Measurements from ENCODE around the gene SLC9A1.

Gene SLC9A1

GRCh38 chr1:27117733-27118439 is 37.0 kb downstream of the SLC9A1 start:
- H3K4me3 Mint-ChIP-seq, result no peak overlapping the region
- H3K4me1 Mint-ChIP-seq (ENCODE audit: low read depth in 2 of 2), result peaks cover 20 to 33% of the 10 kb centered on the region in 2 donors
- ATAC-seq (replicated peaks) (no peak), DNase-seq (no peak)
- H3K27ac Mint-ChIP-seq, result no peak overlapping the region
- H3K27me3 Mint-ChIP-seq, result no peaks in the 10 kb centered on the region
- no peaks in the 10 kb centered on the region for H3K9me3 Mint-ChIP-seq
- H3K36me3 Mint-ChIP-seq (ENCODE audit: insufficient read depth), result peaks cover 14% of the 10 kb centered on the region

- Mint-ChIP-seq H3K4me3 (no peak overlapping the region), H3K27me3 (no peaks in the 10 kb centered on the region), H3K27ac (peak overlapping the region; percentile 7 to 15), H3K9me3 (no peaks in the 10 kb centered on the region), H3K36me3 (ENCODE audit: insufficient read depth) (peaks cover 14% of the 10 kb centered on the region), H3K4me1 (ENCODE audit: low read depth in 2 of 2) (peaks cover 31 to 33% of the 10 kb centered on the region in 2 donors)
- DNase-seq, result no peak
- ATAC-seq (replicated peaks), result no peak
Observed at GRCh38 chr1:27116697-27117096, 38.2 kb downstream of the SLC9A1 start.

- DNase-seq (no peak), ATAC-seq (replicated peaks) (no peak)
- Mint-ChIP-seq H3K9me3 (no peaks in the 10 kb centered on the region), H3K4me1 (ENCODE audit: low read depth in 2 of 2) (peaks cover 31 to 33% of the 10 kb centered on the region in 2 donors), H3K4me3 (no peak overlapping the region), H3K27me3 (no peaks in the 10 kb centered on the region), H3K27ac (peak overlapping the region; percentile 7 to 15), H3K36me3 (ENCODE audit: insufficient read depth) (peaks cover 10% of the 10 kb centered on the region)
Observed at GRCh38 chr1:27116232-27116631, 38.7 kb downstream of the SLC9A1 start.

- Mint-ChIP-seq H3K4me3 (no peak overlapping the region), H3K4me1 (ENCODE audit: low read depth in 2 of 2) (peaks cover 33 to 38% of the 10 kb centered on the region in 2 donors)
- DNase-seq, result no peak
Observed at GRCh38 chr1:27114546-27114945, 40.4 kb downstream of the SLC9A1 start.

GRCh38 chr1:27113861-27114260 is 41.1 kb downstream of the SLC9A1 start:
- peak overlapping the region; percentile 41 to 49 for H3K4me3 Mint-ChIP-seq
- H3K27me3 Mint-ChIP-seq, result no peaks in the 10 kb centered on the region
- ATAC-seq (replicated peaks) (no peak), DNase-seq (no peak)
- H3K27ac Mint-ChIP-seq, result peak overlapping the region in 1 of 2 donors; percentile 42
- H3K9me3 Mint-ChIP-seq, result no peaks in the 10 kb centered on the region
- peaks cover 38 to 40% of the 10 kb centered on the region in 2 donors for H3K4me1 Mint-ChIP-seq (ENCODE audit: low read depth in 2 of 2)
- H3K36me3 Mint-ChIP-seq (ENCODE audit: insufficient read depth), result peaks cover 7% of the 10 kb centered on the region

More at GRCh38 chr1:27114546-27114945, 40.4 kb downstream of the SLC9A1 start:
- Mint-ChIP-seq H3K36me3 (ENCODE audit: insufficient read depth) (peaks cover 7% of the 10 kb centered on the region), H3K27ac (peak overlapping the region in 1 of 2 donors; percentile 42), H3K27me3 (no peaks in the 10 kb centered on the region), H3K9me3 (no peaks in the 10 kb centered on the region)
- no peak for ATAC-seq (replicated peaks)

- DNase-seq (peak; percentile 59 to 64 (median 61)), ATAC-seq (replicated peaks) (peak; percentile 98)
- Mint-ChIP-seq H3K27ac (peak overlapping the region; percentile 86 to 90), H3K9me3 (no peaks in the 10 kb centered on the region), H3K27me3 (no peaks in the 10 kb centered on the region), H3K4me1 (ENCODE audit: low read depth in 2 of 2) (peaks cover 37 to 41% of the 10 kb centered on the region in 2 donors), H3K4me3 (peak overlapping the region; percentile 61 to 66), H3K36me3 (ENCODE audit: insufficient read depth) (peaks cover 9% of the 10 kb centered on the region)
Observed at GRCh38 chr1:27111626-27112573, 43.0 kb downstream of the SLC9A1 start.

GRCh38 chr1:27109103-27109822 is 45.7 kb downstream of the SLC9A1 start:
- Mint-ChIP-seq H3K4me1 (ENCODE audit: low read depth in 2 of 2) (peaks cover 21 to 35% of the 10 kb centered on the region in 2 donors), H3K9me3 (no peaks in the 10 kb centered on the region), H3K27ac (peak overlapping the region; percentile 59 to 92), H3K36me3 (ENCODE audit: insufficient read depth) (peaks cover 15% of the 10 kb centered on the region), H3K27me3 (no peaks in the 10 kb centered on the region), H3K4me3 (peak overlapping the region in 1 of 2 donors; percentile 82)
- ATAC-seq (replicated peaks) (peak; percentile 25), DNase-seq (peak in 2 of 3 experiments; percentile 37 to 42)

- ATAC-seq (replicated peaks) (no peak), DNase-seq (no peak)
- Mint-ChIP-seq H3K9me3 (no peaks in the 10 kb centered on the region), H3K4me3 (peak overlapping the region in 1 of 2 donors; percentile 82), H3K4me1 (ENCODE audit: low read depth in 2 of 2) (peaks cover 15 to 30% of the 10 kb centered on the region in 2 donors), H3K27ac (peak overlapping the region in 1 of 2 donors; percentile 92), H3K36me3 (ENCODE audit: insufficient read depth) (peaks cover 17% of the 10 kb centered on the region), H3K27me3 (no peaks in the 10 kb centered on the region)
Observed at GRCh38 chr1:27108588-27108987, 46.3 kb downstream of the SLC9A1 start.

GRCh38 chr1:27106561-27107323 is 48.2 kb downstream of the SLC9A1 start:
- Mint-ChIP-seq H3K27me3 (no peaks in the 10 kb centered on the region), H3K4me3 (no peak overlapping the region), H3K36me3 (ENCODE audit: insufficient read depth) (peaks cover 11% of the 10 kb centered on the region), H3K9me3 (no peaks in the 10 kb centered on the region), H3K27ac (peak overlapping the region; percentile 17 to 30), H3K4me1 (ENCODE audit: low read depth in 2 of 2) (peaks cover 12 to 20% of the 10 kb centered on the region in 2 donors)
- ATAC-seq (replicated peaks), result peak; percentile 9
- no peak for DNase-seq

GRCh38 chr1:27105018-27105417 is 49.9 kb downstream of the SLC9A1 start:
- DNase-seq (no peak), ATAC-seq (replicated peaks) (no peak)
- H3K36me3 Mint-ChIP-seq (ENCODE audit: insufficient read depth), result peaks cover 14% of the 10 kb centered on the region
- H3K27me3 Mint-ChIP-seq, result no peaks in the 10 kb centered on the region
- no peak overlapping the region for H3K4me3 Mint-ChIP-seq
- no peak overlapping the region for H3K27ac Mint-ChIP-seq
- H3K9me3 Mint-ChIP-seq, result no peaks in the 10 kb centered on the region
- peaks cover 6 to 15% of the 10 kb centered on the region in 2 donors for H3K4me1 Mint-ChIP-seq (ENCODE audit: low read depth in 2 of 2)

GRCh38 chr1:27103498-27103897 is 51.4 kb downstream of the SLC9A1 start:
- peaks cover 6 to 10% of the 10 kb centered on the region in 2 donors for H3K4me1 Mint-ChIP-seq (ENCODE audit: low read depth in 2 of 2)
- peaks cover 14% of the 10 kb centered on the region for H3K36me3 Mint-ChIP-seq (ENCODE audit: insufficient read depth)
- no peaks in the 10 kb centered on the region for H3K9me3 Mint-ChIP-seq
- DNase-seq, result no peak
- H3K27me3 Mint-ChIP-seq, result no peaks in the 10 kb centered on the region
- no peak for ATAC-seq (replicated peaks)
- H3K4me3 Mint-ChIP-seq, result no peak overlapping the region
- H3K27ac Mint-ChIP-seq, result peak overlapping the region; percentile 46 to 78

- Mint-ChIP-seq H3K9me3 (no peaks in the 10 kb centered on the region), H3K27me3 (no peaks in the 10 kb centered on the region), H3K36me3 (ENCODE audit: insufficient read depth) (peaks cover 12% of the 10 kb centered on the region), H3K4me3 (no peak overlapping the region), H3K27ac (peak overlapping the region; percentile 46 to 78), H3K4me1 (ENCODE audit: low read depth in 2 of 2) (peaks cover 6 to 11% of the 10 kb centered on the region in 2 donors)
- ATAC-seq (replicated peaks) (peak; percentile 81), DNase-seq (peak; percentile 79 to 88 (median 84))
Observed at GRCh38 chr1:27102707-27103468, 52.0 kb downstream of the SLC9A1 start.
